ENCODE measurements around the gene CARD11.

- TF ChIP-seq POLR2A (IDR thresholded peaks at IDR 0.05; ENCODE audit: low read depth, low read length) (no peak), POLR2AphosphoS5 (IDR thresholded peaks at IDR 0.05; ENCODE audit: low read depth, low read length) (no peak)
Measured at GRCh38 chr7:2866601-2867000, 177.1 kb downstream of the CARD11 start.

Measured in GM12892 (cell line).